ENCODE results near the gene DAPK1. TPM values are rescaled to one million over a fixed set of nuclear protein-coding genes. Genes with fewer than 3 reads are reported as not detected.
A peak's percentile ranks its signal among the peaks of the same experiment; 100 is the strongest.

The DAPK1 gene
- total RNA-seq, 1 donor from 2014 or later: 29.5 TPM

- Histone ChIP-seq H3K27ac (no peak overlapping the region), H3K79me2 (ENCODE audit: low read depth) (peaks cover 51% of the 10 kb centered on the region), H3K4me1 (peaks cover 22% of the 10 kb centered on the region), H4K20me1 (ENCODE audit: low read depth) (peaks cover 46% of the 10 kb centered on the region), H3K9ac (no peak overlapping the region), H3K27me3 (no peaks in the 10 kb centered on the region), H3F3A (ENCODE audit: low read depth) (no peaks in the 10 kb centered on the region), H2AFZ (replicated peaks) (no peak overlapping the region), H3K36me3 (no peaks in the 10 kb centered on the region), H3K4me3 (no peak overlapping the region), H3K9me3 (ENCODE audit: low read depth) (no peaks in the 10 kb centered on the region), H3K4me2 (no peak overlapping the region)
- H3K36me3 Mint-ChIP-seq: peaks cover 16% of the 10 kb centered on the region
- no peak for TF ChIP-seq EZH2 (IDR thresholded peaks at IDR 0.05)
- no peak for TF ChIP-seq CTCF (IDR thresholded peaks at IDR 0.05)
- TF ChIP-seq EZH2phosphoT487 (IDR thresholded peaks at IDR 0.05): no peak
- H3K4me3 Mint-ChIP-seq: no peak overlapping the region
- no peak for DNase-seq (ENCODE audit: low spot score)
- peaks cover 38% of the 10 kb centered on the region for H3K4me1 Mint-ChIP-seq
- no peaks in the 10 kb centered on the region for H3K9me3 Mint-ChIP-seq
- no peaks in the 10 kb centered on the region for H3K27me3 Mint-ChIP-seq (ENCODE audit: insufficient read depth, low read depth)
- H3K27ac Mint-ChIP-seq: peak overlapping the region; percentile 80
These were observed 33.0 kb downstream of the DAPK1 start for GRCh38 chr9:87530716-87531115.

GRCh38 chr9:87531370-87532295 is 34.0 kb downstream of the DAPK1 start:
- Histone ChIP-seq H2AFZ (replicated peaks) (no peak overlapping the region), H3K4me1 (peaks cover 22% of the 10 kb centered on the region), H3K9ac (no peak overlapping the region), H3K4me3 (no peak overlapping the region), H4K20me1 (ENCODE audit: low read depth) (peaks cover 42% of the 10 kb centered on the region), H3K79me2 (ENCODE audit: low read depth) (peaks cover 50% of the 10 kb centered on the region), H3K36me3 (no peaks in the 10 kb centered on the region), H3K4me2 (no peak overlapping the region), H3K9me3 (ENCODE audit: low read depth) (no peaks in the 10 kb centered on the region), H3F3A (ENCODE audit: low read depth) (no peaks in the 10 kb centered on the region), H3K27ac (no peak overlapping the region), H3K27me3 (no peaks in the 10 kb centered on the region)
- H3K27me3 Mint-ChIP-seq (ENCODE audit: insufficient read depth, low read depth): no peaks in the 10 kb centered on the region
- TF ChIP-seq CTCF (IDR thresholded peaks at IDR 0.05): no peak
- TF ChIP-seq EZH2 (IDR thresholded peaks at IDR 0.05): no peak
- no peak for TF ChIP-seq EZH2phosphoT487 (IDR thresholded peaks at IDR 0.05)
- H3K4me3 Mint-ChIP-seq: no peak overlapping the region
- no peaks in the 10 kb centered on the region for H3K9me3 Mint-ChIP-seq
- H3K27ac Mint-ChIP-seq: peak overlapping the region; percentile 80
- DNase-seq (ENCODE audit: low spot score): no peak
- H3K4me1 Mint-ChIP-seq: peaks cover 38% of the 10 kb centered on the region
- peaks cover 12% of the 10 kb centered on the region for H3K36me3 Mint-ChIP-seq

- Histone ChIP-seq H3F3A (ENCODE audit: low read depth) (no peaks in the 10 kb centered on the region), H3K9ac (no peak overlapping the region), H2AFZ (replicated peaks) (no peak overlapping the region), H3K9me3 (ENCODE audit: low read depth) (no peaks in the 10 kb centered on the region), H3K4me3 (no peak overlapping the region), H3K27me3 (no peaks in the 10 kb centered on the region), H3K4me2 (no peak overlapping the region), H3K4me1 (peaks cover 29% of the 10 kb centered on the region), H3K36me3 (no peaks in the 10 kb centered on the region), H3K27ac (no peak overlapping the region), H3K79me2 (ENCODE audit: low read depth) (peaks cover 65% of the 10 kb centered on the region), H4K20me1 (ENCODE audit: low read depth) (peaks cover 31% of the 10 kb centered on the region)
- no peak overlapping the region for H3K27ac Mint-ChIP-seq
- H3K27me3 Mint-ChIP-seq (ENCODE audit: insufficient read depth, low read depth): no peaks in the 10 kb centered on the region
- no peak overlapping the region for H3K4me3 Mint-ChIP-seq
- TF ChIP-seq CTCF (IDR thresholded peaks at IDR 0.05): no peak
- TF ChIP-seq EZH2 (IDR thresholded peaks at IDR 0.05): no peak
- no peak for TF ChIP-seq EZH2phosphoT487 (IDR thresholded peaks at IDR 0.05)
- H3K9me3 Mint-ChIP-seq: no peaks in the 10 kb centered on the region
- peaks cover 44% of the 10 kb centered on the region for H3K4me1 Mint-ChIP-seq
- DNase-seq (ENCODE audit: low spot score): no peak
- H3K36me3 Mint-ChIP-seq: peaks cover 7% of the 10 kb centered on the region
These were observed 35.6 kb downstream of the DAPK1 start for GRCh38 chr9:87533271-87533670.

Data from neural progenitor cell (in vitro differentiated cells).